Measurements from ENCODE around the gene ISOC2.
"Not testable (repeated sequence)": the region's sequence is repeated elsewhere in the genome, so short reads cannot be mapped to it uniquely, and the experiment has no call there.

Gene ISOC2, protein sequence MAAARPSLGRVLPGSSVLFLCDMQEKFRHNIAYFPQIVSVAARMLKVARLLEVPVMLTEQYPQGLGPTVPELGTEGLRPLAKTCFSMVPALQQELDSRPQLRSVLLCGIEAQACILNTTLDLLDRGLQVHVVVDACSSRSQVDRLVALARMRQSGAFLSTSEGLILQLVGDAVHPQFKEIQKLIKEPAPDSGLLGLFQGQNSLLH

DNA sequence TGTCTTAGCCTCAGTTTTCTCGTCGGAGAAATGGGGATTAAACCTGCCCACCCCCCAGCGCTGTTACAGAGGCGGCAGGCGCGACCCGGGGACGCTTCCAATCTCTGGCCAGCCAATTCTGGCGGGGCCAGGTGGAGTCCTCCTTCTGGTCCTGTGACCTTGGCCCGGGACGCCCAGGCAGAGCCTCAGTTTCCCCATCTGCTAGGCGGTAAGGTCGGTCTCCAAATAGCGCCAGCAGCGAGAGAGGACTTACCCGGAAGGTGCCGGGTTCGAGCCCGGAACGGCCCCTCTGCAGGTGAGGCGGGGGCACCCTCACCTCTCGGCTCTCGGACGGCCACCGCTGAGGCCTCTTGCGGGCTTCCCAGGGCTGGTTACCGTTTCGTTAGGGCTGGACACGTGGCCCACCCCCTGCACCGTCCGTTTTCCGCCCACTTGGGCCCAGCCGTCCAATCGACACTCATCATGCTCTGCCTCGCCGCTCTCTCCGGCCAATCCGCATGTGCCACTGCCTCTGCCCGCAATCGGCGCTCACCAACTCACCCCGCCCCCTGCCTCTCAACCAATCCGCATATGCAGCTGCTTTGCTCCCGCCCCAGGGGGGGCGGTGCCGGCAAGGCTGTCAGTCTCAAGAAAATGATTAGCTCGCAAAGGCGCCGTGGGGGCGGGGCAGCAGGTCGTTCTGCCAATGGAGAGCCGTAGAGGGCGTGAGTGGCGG lies at the start of gene ISOC2:
Gene ISOC2, minus strand, starts transcription at position 384 of the 715 bp plus-strand sequence. CDS start 5,156 bp downstream, outside the sequence.
- FAIRE-seq (peak; percentile 73), DNase-seq (ENCODE audit: insufficient read length, low spot score) (peak; percentile 100)
- peak; percentile 86 for TF ChIP-seq POLR2A (IDR thresholded peaks at IDR 0.05; ENCODE audit: low read depth, low read length)

DNA sequence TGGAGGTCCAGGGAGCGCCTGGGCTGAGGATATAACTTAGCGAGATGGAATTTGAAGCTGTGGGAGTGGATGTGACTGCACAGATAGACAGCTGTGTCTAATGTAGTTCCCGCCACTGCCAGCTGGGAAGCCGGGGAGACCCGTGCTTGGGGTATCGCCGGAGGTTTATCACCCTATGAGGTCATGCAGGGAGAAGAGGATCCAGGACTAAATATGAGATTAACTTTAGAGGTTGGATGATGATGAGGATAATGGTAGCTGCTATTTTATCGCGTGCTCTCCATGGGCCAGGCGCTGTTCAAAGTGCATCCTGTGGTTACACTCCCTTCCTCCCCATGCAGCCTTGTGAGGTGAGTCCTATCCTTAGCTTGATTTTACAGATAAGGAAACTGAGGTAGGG lies 46.7 kb upstream of the ISOC2 start:
- TF ChIP-seq POLR2A (IDR thresholded peaks at IDR 0.05; ENCODE audit: low read depth, low read length) = no peak
- DNase-seq (ENCODE audit: insufficient read length, low spot score) (no peak), FAIRE-seq (no peak)

DNA sequence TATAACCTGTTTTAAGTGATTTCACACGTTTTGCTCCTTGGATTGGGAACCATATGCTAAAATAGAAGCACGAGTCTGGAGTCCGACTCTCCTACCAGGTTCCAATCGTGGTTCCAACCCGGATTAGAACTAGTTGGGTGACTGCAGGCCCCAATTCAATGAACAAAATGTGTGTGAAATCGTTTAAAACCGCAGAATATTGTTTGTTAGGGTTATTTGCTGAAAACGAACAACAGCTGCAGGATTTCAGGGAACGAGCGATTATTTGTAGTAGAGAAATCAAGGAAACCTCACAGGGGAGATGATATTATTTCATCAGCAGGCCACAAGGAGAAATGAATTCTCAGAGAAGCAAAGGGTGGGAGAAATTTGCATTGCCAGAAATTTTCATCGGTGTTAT lies 43.5 kb upstream of the ISOC2 start:
- no peak for TF ChIP-seq POLR2A (IDR thresholded peaks at IDR 0.05; ENCODE audit: low read depth, low read length)
- FAIRE-seq = no peak
- no peak for DNase-seq (ENCODE audit: insufficient read length, low spot score)

DNA sequence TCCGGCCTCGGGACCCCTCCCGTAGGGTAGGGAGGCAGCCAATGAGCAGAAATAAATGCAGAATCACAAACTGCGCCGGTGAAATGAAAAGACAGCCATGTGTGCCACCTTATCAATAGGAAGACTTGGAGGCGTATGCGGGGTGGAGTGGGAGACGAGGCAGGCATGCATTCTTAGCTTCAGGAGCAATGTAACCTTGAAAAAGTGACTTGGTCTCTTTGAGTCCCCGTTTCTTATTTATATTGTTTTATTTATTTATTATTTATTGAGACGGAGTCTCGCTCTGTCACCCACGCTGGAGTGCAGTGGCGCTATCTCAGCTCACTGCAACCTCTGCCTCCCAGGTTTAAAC lies 42.8 kb upstream of the ISOC2 start:
- FAIRE-seq (no peak), DNase-seq (ENCODE audit: insufficient read length, low spot score) (no peak)
- TF ChIP-seq POLR2A (IDR thresholded peaks at IDR 0.05; ENCODE audit: low read depth, low read length) = no peak

DNA sequence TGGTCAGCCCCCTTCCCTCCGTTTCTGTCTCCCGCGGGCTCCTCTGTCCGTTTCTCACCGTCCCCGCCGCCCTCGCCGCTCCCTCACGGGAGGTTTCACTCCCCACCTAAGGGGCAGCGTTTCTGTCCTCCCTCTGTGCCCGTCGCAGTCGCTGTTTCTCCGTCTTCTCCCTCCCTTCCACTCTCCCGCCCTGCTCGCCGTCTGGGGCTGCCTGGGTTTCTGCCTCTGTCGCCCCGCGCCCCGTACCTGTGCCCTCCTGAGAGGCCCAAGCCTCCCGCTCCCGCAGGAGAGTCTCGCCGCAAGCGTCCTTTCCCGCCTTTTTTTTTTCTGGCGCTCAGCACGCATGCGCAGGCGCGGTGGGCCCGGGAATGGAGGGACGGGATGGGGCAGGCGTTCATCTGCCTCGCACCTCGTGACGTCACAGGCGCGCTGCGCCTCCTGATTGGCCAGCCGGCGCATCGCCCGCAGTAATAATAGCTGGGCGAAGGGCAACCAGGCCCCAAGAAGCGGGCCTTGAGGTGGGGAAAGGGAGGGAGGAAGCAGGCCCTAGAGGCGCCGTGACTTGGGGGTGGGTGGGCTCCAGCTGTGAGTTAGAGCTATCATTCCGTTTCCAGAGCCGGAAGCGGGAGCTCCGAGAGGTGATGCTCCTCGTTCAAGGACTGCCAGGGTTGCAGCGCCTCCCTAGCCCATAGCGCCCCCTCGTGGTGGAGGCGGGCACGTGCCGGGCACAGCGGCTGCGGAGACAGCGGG lies 42.2 kb upstream of the ISOC2 start:
- TF ChIP-seq POLR2A (IDR thresholded peaks at IDR 0.05; ENCODE audit: low read depth, low read length) = peak; percentile 38; the same call in 1 of the 2 replicates
- DNase-seq (ENCODE audit: insufficient read length, low spot score) = peak; percentile 100
- no peak for FAIRE-seq

DNA sequence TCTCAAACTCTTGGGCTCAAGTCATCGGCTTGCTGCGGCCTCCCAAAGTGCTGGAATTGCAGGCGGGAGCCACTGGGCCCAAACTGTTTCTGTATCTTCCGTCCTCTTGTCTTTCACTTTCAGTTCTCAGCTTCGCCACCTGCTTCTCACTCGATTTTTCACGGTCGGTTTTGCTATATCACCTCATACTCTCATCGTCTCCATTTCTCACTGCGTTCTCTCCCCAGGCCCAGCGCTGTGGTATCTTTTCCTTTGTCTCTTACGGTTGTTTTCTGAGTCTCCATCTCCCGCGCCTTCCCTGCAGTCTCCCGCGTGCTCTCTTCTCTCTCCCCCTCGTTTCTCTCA lies 41.7 kb upstream of the ISOC2 start:
- DNase-seq (ENCODE audit: insufficient read length, low spot score) (no peak), FAIRE-seq (no peak)
- no peak for TF ChIP-seq POLR2A (IDR thresholded peaks at IDR 0.05; ENCODE audit: low read depth, low read length)

DNA sequence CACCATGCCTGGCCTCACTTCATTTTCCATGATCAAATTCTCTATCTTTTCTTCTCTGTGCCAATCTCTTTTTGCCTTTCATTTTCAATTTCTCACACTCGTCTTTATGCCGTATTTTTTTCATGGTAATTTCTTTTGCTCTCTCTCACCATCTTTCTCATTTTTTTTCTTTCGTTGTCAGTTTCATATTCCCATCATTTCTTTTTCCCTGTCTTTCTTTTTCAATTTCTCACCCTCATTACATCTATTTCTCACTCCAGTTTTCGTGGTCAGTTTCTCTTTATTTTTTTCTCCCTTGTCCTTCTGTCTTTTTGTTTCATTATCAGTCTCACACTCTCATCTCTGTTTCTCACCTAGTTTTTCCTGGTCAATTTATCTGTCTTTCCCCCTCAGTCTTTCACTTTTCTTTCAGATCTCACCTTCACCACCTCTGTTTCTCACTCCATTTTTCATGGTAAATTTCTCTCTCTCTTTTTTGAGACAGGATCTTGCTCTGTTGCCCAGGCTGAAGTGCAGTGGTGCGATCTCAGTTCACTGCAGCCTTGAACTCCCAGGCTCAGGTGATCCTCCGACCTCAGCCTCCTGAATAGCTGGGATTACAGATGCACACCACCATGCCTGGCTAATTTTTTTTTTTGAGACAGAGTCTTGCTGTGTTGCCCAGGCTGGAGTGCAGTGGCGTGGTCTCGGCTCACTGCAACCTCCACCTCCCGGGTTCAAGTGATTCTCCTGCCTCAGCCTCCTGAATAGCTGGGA lies 40.9 kb upstream of the ISOC2 start:
- no peak for FAIRE-seq
- no peak for TF ChIP-seq POLR2A (IDR thresholded peaks at IDR 0.05; ENCODE audit: low read depth, low read length)
- no peak for DNase-seq (ENCODE audit: insufficient read length, low spot score)

DNA sequence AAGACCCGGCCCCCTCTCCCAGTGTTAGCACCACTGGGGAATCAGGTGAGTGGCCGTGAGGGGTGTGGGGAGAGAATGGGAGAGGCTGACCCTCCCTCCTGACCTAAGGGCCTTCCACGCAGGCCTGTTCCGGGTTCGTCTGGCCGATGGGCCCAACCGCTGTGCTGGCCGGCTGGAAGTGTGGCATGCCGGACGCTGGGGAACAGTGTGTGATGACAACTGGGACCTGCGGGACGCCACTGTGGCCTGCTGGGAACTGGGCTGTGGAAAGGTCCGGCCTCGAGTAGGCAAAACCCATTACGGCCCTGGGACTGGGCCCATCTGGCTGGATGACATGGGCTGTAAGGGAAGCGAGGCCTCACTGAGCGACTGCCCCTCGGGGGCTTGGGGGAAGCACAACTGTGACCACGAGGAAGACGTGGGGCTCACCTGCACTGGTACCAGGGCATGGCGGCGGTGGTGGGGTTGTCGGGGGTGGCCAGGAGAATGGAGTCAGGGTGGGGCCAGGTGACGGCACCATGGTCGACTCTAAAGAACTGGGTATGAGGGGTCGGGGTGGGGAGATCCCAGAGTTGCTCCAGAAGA lies 39.0 kb upstream of the ISOC2 start:
- no peak for TF ChIP-seq POLR2A (IDR thresholded peaks at IDR 0.05; ENCODE audit: low read depth, low read length)
- no peak for FAIRE-seq
- no peak for DNase-seq (ENCODE audit: insufficient read length, low spot score)

DNA sequence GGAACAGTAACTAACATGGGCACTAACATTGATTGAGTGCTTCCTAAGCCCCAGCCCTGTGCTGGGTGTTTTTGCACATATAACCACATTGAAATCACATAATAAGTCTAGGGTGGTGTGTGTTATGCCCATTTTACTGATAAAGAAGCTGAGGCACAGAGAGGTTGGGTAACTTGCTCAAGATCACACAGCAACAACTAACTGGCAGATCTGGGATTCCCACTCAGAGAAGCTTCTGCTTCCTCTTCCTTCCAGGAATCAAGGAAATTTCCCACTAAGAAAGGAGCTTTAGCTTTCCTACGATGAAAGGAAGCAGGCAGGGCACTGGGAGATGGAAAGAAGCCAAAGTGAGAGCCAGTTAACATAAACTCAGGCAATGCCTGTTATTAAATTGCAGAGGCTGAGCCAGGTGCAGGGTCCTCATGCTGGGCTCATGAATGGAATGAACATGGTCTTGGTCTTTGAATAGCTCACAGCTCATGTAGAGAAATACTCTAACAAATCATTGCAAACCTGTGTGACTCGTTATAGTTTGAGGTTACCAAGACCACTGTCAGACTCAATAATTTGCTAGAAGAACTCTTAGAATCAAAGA lies 36.9 kb upstream of the ISOC2 start:
- FAIRE-seq (no peak), DNase-seq (ENCODE audit: insufficient read length, low spot score) (no peak)
- TF ChIP-seq POLR2A (IDR thresholded peaks at IDR 0.05; ENCODE audit: low read depth, low read length) = no peak

DNA sequence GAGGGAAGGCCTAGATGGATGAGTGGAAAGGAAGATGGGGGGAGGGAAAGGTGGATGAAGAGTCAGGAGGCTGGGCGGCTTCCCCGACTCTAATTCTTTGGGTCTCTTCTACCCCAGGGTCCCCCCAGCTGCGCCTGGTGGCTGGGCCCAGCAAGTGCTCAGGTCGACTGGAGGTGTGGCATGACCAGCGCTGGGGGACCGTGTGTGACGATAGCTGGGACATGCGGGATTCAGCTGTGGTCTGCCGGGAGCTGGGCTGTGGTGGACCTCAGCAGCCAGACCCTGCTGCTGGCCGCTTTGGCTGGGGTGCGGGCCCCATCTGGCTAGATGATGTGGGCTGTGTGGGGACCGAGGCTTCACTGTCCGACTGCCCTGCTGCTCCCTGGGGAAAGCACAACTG lies 36.3 kb upstream of the ISOC2 start:
- no peak for FAIRE-seq
- no peak for TF ChIP-seq POLR2A (IDR thresholded peaks at IDR 0.05; ENCODE audit: low read depth, low read length)
- no peak for DNase-seq (ENCODE audit: insufficient read length, low spot score)

DNA sequence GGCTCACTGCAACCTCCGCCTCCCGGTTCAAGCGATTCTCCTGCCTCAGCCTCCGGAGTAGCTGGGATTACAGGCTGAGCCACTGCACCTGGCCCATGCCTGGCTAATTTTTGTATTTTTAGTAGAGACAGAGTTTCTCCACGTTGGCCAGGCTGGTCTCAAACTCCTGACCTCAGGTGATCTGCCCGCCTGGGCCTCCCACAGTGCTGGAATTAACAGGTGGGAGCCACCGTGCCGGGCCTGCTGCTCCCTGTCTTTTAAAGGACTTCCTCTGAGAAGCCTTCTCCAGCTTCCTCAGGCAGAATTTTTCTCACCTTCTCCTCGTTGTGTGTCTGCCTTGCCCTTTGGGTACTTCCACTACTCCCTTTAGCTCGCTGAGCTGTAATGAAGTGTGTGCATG lies 35.4 kb upstream of the ISOC2 start:
- not testable (repeated sequence) for FAIRE-seq; DNase-seq (ENCODE audit: insufficient read length, low spot score)

DNA sequence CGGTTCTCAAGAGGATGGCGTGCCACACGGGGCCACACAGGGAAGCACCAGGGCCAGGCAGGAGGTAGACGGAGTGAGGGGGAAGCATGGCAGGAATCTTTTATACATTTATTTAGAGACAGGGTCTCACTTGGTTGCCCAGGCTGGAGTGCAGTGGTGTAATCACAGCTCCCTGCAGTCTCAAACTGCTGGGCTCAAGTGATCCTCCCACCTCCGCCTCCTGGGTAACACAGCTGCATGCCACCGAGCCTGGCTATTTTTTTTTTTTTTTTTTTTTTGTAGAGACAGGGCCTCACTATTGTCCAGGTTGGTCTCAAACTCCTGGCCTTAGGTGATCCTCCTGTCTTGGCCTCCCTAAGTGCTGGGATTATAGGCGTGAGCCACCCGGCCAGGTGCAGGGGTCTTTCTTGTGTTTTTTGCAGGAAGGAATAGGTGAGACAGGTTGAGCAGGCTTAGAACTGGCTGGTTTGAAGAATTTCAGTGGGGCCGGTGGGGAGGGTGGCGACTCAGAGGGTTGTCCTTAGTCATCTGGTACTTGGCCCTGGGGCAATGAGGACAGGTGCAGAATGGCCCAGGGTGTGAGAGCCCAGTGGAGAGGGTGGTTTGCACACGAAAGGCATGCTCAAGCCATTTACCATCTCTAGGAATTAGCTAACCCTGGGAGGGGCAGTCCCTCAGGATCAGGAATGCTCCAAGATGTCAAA lies 34.4 kb upstream of the ISOC2 start:
- no peak for DNase-seq (ENCODE audit: insufficient read length, low spot score)
- TF ChIP-seq POLR2A (IDR thresholded peaks at IDR 0.05; ENCODE audit: low read depth, low read length) = no peak
- no peak for FAIRE-seq

DNA sequence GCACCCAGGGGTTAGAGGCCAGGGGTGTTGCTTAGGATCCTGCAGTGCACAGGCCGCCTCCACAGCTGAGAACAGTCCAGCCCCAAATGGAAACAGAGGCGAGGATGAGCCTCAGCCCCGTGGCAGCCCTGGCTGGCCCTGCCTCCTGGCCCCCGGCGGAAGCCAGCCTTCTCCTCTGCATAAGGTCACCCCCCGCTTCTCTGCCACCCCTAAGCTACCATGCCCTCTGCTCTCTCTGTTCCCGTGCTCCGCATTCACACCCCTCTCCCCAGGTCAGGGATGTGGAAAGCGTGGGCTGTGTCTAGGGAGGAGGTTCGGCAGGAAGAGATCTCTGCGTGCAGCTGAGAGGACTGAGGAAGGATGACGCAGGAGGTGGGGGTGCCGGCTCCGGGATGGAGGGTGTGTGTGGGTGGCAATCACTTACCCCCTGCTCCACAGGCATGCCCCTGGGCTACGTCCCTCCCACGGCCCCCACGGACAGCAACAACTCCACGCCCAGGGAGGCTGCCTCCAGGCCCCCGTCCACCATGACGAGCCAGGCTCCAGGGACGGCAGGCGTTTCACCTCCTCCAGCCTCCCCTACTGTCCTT lies 32.8 kb upstream of the ISOC2 start:
- TF ChIP-seq POLR2A (IDR thresholded peaks at IDR 0.05; ENCODE audit: low read depth, low read length) = peak; percentile 50
- DNase-seq (ENCODE audit: insufficient read length, low spot score) (no peak), FAIRE-seq (no peak)
